Measurements from ENCODE around the gene CD180.
"Not testable (repeated sequence)": the region's sequence is repeated elsewhere in the genome, so short reads cannot be mapped to it uniquely, and the experiment has no call there.

CD180 gene

DNA sequence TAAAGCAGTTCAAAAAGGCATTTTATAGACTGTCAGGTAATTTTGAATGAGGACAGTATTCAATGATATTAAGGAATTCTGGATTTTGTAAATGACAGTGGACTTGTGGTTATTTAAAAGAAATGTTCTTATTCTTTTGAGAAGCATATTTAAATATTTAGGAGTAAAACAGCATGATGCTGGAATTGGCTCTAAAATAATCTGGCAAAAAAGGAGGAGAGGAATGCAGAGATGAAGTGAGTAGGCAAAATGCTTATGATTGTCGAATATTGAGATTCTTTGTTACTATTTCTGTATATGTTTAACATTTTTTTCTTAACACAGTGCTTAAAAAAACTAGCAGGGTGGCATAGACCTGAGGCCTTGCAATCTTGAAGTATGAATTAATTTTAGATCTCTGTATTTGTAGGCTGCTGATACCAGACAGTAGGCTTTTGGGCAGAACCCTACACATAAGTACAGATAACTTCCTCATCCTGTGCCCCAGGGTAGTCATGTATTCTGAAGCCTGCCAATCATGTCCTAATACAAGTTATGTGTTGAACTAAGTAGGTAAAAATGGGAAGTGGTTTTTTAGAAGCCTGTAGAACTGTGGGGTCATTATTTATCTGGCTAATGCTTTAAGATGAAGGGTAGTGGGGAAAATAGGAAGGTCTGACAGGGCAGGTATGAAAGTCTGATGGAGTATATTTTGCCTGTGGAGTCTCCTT lies 9.4 kb downstream of the CD180 start:
- no peak for DNase-seq

GRCh38 chr5:67183859-67184258 lies 12.7 kb downstream of the CD180 start:
- no peak for DNase-seq

DNA sequence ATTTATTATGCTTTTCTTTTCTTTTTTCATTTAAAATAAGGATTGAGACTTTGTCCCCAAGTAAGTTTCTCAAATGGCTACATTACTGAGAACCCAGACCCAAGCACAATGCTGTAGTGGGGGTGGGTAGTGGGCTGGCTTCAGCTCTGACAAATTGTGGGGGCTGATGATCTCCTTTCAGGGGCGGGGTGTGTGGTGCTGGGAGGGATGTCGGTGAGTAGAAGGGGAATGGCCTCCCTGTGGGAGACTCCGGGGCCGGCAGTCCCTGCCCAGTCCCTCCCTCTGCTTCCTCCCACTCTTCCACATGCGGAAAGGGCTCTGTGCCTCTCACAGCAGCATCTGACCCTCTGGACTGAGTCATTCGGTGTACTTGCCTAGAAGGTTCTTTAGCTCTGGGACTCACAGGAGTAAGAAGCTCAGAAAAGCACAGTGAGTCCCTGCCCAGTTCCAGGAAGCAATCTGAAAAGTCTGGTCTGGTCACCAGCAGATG lies 14.3 kb downstream of the CD180 start:
- peak; percentile 65 for DNase-seq

- no peak for DNase-seq
Observed at GRCh38 chr5:67181648-67182221, 14.9 kb downstream of the CD180 start.

DNA sequence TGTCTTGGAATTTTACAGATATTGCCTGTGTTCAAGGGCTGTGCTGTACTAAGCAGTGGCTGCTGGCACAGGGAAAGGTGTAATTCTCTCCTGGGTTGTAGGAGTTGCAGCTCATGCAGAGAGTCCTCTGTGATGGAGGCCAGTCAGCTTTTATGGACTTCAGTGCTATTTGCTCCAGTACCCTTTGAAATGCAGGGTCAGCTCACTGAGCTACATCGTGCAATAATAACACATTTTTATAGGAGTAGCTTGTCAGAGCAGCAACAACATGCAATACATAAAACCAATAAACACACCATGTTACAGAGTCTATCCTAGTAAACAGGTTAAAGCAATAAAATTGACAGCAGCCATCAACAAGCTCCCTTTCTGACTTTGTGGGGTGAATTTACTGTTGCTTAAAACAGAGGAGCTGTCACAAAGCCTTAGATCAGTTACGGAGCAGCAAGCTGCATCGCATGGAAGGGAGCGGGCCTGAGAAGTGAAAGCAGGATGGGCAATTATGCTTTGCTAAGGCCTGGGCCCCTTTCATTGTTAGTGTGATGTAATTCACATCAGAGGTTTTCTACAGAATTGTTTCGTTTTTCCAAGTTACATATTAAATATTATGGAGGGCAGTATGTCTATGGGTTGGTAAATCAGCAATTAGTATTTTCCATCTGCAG lies 16.8 kb downstream of the CD180 start:
- DNase-seq = no peak

DNA sequence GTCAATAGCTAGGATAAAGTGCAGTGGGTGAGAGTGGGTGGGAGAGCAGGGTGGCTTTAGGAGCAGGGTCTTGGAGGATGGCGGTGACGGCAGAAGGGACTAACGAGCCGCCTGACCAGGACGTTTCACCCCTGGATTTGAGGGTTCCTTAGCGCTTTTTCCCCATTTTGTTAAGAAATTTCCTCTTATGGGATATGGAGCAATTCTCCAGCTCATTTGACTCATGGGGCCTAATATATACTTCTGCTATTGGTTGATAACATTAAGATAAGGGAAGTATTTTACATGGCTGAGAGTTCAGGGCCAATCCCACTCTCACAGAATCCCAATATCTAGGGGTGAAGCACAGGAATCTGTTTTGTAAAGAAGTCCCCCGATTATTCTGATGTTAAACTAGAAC lies 17.6 kb downstream of the CD180 start:
- no peak for DNase-seq

- DNase-seq = peak; percentile 48
Observed at GRCh38 chr5:67178085-67178484, 18.5 kb downstream of the CD180 start.

GRCh38 chr5:67176936-67177335 lies 19.7 kb downstream of the CD180 start:
- DNase-seq = no peak

DNA sequence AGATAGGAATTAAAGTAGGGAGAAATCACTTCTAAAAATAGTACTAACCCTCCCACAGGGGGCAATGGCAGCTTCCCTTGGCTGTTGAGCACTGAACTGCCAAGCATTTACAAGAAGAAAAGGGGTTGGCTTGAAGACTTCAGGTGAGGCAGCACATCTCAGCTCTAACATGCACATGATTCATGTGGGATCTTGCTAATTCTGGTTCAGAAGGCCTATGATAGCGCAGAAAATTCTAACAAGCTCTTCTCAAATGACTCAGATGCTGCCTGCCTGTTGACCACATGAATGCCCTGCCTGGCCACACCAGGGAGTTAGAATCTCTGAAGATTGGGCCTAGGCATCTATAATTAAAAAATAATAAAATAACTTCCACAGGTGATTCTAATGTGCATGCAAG lies 22.6 kb downstream of the CD180 start:
- no peak for DNase-seq

DNA sequence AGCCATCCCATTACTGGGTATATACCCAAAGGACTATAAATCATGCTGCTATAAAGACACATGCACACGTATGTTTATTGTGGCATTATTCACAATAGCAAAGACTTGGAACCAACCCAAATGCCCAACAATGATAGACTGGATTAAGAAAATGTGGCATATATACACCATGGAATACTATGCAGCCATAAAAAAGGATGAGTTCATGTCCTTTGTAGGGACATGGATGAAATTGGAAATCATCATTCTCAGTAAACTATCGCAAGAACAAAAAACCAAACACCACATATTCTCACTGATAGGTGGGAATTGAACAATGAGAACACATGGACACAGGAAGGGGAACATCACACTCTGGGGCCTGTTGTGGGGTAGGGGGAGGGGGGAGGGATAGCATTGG lies 23.2 kb downstream of the CD180 start:
- not testable (repeated sequence) for DNase-seq

GRCh38 chr5:67170767-67171166 lies 25.8 kb downstream of the CD180 start:
- DNase-seq = no peak

GRCh38 chr5:67168069-67168468 lies 28.5 kb downstream of the CD180 start:
- DNase-seq = no peak

- no peak for DNase-seq
Observed at GRCh38 chr5:67166460-67167285, 29.9 kb downstream of the CD180 start.

DNA sequence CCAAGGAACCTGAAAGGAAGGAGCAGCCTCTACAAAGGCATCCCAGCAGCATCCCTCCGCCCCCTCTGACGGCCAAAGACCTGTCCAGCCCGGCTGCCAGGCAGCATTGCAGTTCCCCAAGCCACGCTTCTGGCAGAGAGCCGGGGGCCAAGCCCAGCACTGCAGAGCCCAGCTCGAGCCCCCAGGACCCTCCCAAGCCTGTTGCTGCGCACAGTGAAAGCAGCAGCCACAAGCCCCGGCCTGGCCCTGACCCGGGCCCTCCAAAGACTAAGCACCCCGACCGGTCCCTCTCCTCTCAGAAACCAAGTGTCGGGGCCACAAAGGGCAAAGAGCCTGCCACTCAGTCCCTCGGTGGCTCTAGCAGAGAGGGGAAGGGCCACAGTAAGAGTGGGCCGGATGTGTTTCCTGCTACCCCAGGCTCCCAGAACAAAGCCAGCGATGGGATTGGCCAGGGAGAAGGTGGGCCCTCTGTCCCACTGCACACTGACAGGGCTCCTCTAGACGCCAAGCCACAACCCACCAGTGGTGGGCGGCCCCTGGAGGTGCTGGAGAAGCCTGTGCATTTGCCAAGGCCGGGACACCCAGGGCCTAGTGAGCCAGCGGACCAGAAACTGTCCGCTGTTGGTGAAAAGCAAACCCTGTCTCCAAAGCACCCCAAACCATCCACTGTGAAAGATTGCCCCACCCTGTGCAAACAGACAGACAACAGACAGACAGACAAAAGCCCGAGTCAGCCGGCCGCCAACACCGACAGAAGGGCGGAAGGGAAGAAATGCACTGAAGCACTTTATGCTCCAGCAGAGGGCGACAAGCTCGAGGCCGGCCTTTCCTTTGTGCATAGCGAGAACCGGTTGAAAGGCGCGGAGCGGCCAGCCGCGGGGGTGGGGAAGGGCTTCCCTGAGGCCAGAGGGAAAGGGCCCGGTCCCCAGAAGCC lies 30.8 kb downstream of the CD180 start:
- DNase-seq = peak; percentile 49

GRCh38 chr5:67164856-67165525 lies 31.6 kb downstream of the CD180 start:
- no peak for DNase-seq

DNA sequence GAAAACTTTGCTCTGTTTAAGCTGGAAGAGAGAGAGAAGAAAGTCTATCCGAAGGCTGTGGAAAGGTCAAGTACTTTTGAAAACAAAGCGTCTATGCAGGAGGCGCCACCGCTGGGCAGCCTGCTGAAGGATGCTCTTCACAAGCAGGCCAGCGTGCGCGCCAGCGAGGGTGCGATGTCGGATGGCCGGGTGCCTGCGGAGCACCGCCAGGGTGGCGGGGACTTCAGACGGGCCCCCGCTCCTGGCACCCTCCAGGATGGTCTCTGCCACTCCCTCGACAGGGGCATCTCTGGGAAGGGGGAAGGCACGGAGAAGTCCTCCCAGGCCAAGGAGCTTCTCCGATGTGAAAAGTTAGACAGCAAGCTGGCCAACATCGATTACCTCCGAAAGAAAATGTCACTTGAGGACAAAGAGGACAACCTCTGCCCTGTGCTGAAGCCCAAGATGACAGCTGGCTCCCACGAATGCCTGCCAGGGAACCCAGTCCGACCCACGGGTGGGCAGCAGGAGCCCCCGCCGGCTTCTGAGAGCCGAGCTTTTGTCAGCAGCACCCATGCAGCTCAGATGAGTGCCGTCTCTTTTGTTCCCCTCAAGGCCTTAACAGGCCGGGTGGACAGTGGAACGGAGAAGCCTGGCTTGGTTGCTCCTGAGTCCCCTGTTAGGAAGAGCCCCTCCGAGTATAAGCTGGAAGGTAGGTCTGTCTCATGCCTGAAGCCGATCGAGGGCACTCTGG lies 32.6 kb downstream of the CD180 start:
- DNase-seq = no peak

GRCh38 chr5:67163231-67163756 lies 33.3 kb downstream of the CD180 start:
- no peak for DNase-seq

GRCh38 chr5:67161767-67162166 lies 34.8 kb downstream of the CD180 start:
- DNase-seq = no peak

- DNase-seq = peak; percentile 8
Observed at GRCh38 chr5:67160985-67161384, 35.6 kb downstream of the CD180 start.

DNA sequence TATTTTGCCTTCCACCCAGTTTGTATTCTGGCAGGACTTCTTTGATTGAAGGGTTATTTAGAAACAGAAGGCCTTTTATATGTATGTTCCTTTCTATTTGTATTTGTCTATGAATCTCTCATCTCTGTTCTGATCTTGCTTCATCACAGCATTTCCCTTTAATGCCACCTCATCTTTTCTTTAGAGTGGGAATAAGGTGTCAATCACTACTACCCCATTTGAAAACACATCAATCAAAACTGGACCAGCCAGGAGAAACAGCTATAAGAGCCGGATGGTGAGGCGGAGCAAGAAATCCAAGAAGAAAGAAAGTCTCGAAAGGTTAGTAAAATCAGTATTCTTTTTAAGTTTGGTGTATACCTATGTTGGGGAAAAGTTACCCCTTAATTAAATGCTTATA lies 36.3 kb downstream of the CD180 start:
- DNase-seq = no peak
